Left colon (tissue), 2 donors: ENCODE measurements around the gene CLEC18A. TPM values are rescaled to one million over a fixed set of nuclear protein-coding genes. Genes with fewer than 3 reads are reported as not detected.
A peak's percentile ranks its signal among the peaks of the same experiment; 100 is the strongest.

Source experiments
- ATAC-seq: fragments of 200-7000 bp; cut with Tn5 transposase; one replicate; pipeline ENCODE4 v1.9.1; 2020; ENCODE audit warnings: mild to moderate bottlenecking, moderate library complexity
- DNase-seq, 2 donors: peaks; one replicate each; pipeline ENCODE4 v3.0.0-alpha.2; 2020
- intact Hi-C, 2 donors: fragments of 100-400 bp; cut with DNase I in 1 of 2; cut with micrococcal nuclease in 1 of 2; formaldehyde crosslinking; loops; one replicate each; pipeline versions ENCODE4 v1.11.2 to v1.14.0; 2022; cut with DNase I, micrococcal nuclease
- total RNA-seq, 2 donors: library from RNA; stranded (reverse); fragmentation: NEBNext Ultra II Directional; extraction: Animal tissue kit (Norgen Biotek cat#: 25700); gene quantifications; one replicate each; pipeline ENCODE4 v1.2.1, GENCODE V29; 2021
- donor health status: DM: no; HTN: no; CAD: no.
- donor health status: DM: yes; HTN: yes; CAD: no.

CLEC18A gene
- total RNA-seq, 2 donors from 2014 or later = 1.0 to 2.0 TPM

DNA sequence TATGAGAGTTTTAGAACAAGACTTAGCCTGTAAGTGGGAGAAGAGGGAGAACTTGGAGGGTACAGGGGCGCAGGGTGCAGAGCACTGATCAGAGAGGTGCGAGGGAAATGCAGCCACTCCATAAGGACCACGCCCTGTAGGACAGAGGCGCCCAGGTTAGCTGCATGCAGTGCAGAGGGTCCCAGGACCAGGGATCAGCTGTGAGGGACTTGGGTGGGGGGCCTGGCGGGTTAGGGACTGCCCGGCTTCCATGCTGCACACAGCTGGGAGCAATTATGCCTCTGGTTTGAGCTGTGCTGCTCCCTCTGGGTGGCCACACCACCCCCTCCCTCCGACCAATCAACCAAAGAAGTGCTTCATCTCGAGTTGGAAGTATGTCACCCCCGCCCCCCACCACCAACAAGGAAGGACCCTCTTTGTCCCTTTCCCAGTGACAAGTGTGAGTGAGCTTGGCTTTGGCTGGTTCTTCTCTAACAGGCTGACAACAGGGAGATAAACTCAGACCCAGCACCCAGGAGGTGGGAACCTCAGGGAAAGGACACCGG, 22.2 kb upstream of the CLEC18A start:
- intact Hi-C loops = loop anchor here in 1 of 2 donors (5.0 kb wide), 1 partner anchor 132 kb away; no protein-coding TSS in a partner anchor
- no peak for ATAC-seq
- DNase-seq = no peak

DNA sequence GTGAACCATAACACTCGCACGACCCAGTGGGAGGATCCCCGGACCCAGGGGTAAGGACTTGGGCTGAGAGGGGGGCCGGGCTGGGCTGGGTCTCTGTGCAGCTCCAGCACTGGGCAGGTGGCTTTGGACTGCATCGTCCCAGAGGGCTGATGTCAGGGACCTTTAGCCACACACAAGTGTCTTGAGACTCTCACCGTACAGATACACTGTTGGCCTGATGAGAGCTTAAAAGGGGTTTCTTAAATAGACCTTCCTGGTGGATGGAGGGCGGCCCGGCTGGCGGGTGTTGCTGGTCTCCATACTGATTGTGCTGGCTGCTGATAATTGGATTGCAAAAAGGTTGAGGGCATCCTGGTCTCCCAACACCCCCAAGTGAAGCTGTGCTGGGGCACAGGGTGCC, 21.7 kb upstream of the CLEC18A start:
- intact Hi-C loops = loop anchor here in 1 of 2 donors (5.0 kb wide), 1 partner anchor 132 kb away; no protein-coding TSS in a partner anchor
- ATAC-seq = no peak

DNA sequence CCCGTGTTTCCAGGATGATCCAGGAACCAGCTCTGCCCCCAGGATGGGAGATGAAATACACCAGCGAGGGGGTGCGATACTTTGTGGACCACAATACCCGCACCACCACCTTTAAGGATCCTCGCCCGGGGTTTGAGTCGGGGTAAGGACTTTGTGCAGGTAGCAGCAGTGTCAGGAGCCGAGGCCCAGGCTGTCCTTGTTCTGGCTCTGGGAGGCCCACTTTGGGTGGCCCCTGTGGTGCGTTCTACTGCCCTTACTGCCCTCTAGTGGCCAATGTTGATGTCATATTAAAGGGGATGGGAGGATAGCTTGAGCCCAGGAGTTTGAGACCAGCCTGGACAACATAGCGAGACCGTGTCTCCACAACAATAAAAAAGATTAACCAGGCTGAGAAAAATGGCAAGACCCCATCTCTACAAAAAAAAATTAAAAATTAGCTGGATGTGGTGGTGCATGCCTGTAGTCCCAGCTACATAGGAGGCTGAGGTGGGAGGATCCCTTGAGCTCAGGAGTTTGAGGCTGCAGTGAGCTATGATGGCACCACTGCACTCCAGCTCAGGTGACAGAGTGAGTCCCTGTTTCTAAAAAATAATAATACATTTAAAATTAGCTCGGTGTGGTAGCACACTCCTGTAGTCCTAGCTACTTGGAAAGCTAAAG, 20.9 kb upstream of the CLEC18A start:
- DNase-seq (peak in 1 of 2 donors; percentile 47), ATAC-seq (peak; percentile 80)
- intact Hi-C loops = loop anchor here in 1 of 2 donors (2.0 kb wide), 1 partner anchor 131 kb away; no protein-coding TSS in a partner anchor

More for the DNA sequence above, 21.7 kb upstream of the CLEC18A start:
- DNase-seq = no peak

DNA sequence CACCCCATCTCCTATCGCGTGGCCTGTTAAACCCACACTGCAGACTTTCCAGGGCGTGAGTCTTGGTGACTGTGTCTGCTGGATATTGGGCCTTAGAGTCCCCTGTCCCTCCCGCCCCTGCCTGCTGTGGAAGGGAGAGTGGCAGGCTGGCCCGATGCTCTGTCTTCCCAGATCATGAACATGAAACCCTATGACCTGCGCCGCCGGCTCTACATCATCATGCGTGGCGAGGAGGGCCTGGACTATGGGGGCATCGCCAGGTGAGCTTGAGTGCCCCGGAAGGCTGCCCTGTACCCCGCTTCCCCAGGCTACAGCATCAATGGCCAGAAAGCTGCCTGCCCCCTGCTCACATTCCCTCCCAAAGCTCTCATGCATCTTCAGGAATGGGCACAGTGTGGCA, 19.5 kb upstream of the CLEC18A start:
- ATAC-seq (no peak), DNase-seq (no peak)
- intact Hi-C loops = loop anchor here in 1 of 2 donors (2.0 kb wide), 1 partner anchor 133 kb away; no protein-coding TSS in a partner anchor

DNA sequence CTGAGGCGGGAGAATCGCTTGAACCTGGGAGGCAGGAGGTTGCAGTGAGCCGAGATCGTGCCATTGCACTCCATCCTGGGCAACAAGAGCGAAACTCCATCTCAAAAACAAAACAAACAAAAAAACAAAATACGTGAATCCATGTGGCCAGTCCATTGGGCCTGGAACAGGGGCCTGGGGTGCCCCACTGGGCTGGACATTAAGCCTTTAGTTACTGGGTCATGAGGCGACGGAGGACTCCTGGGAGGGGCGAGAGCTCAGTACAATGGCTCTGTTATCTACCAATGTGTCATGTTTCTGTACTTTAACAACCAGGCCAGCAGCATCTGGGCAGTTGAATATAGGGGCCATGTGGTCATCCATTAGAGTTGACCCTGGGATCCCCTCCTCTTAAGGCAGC, 18.9 kb upstream of the CLEC18A start:
- ATAC-seq = no peak
- intact Hi-C loops = no loop called here

DNA sequence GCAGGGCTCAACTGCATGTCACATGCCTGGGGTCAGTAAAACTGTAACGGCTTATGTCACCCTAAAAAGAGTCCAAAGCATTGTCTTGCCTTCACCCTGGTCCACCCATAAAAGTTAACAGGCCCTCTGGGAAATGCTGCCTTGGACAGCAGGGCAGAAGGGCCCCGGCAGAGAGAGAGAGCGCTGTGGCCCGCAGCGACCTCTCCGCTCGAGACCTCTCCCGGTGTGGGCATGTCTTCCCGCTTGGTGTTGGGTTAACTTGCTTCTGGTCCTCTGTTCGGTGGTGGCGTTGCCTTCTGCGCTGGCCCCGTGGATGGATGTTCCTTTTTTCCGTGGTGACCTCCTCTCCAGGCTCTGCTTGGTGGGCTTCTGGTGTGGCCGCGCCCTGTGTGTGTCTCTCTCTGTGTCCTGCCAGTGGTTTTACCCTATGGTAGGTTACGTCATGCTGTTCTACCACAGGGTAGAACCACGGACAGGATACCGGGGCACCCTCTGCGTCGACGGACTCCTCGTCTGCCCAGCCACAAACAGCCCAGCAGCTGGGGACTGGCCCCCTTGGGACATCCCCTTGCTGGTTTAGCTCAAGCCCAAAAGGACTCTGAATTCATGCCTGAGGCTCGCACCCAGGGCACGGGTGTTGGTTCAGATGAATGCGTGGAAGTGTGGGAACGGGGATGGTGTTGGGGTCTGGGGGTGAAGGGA, 18.3 kb upstream of the CLEC18A start:
- intact Hi-C loops = no loop called here
- DNase-seq (no peak), ATAC-seq (no peak)

More for the DNA sequence above, 18.9 kb upstream of the CLEC18A start:
- DNase-seq = no peak

DNA sequence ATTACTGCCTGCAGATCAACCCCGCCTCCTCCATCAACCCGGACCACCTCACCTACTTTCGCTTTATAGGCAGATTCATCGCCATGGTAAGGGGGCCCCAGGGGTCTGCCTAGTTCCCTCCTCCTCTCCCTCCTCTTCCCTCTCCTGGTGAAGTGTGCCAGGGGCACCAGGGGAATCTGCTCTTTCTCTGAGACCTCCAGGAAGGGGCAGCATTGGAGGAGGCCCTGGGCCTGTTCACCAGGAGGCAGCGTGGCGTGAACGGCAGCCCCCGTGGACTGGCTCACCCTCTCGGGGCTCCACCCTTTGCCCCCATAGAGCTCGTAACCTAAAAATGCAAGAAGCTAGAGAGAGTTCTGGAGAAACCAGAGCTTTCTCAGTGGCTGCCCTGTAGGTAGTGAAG, 17.1 kb upstream of the CLEC18A start:
- intact Hi-C loops = no loop called here
- DNase-seq (no peak), ATAC-seq (no peak)

DNA sequence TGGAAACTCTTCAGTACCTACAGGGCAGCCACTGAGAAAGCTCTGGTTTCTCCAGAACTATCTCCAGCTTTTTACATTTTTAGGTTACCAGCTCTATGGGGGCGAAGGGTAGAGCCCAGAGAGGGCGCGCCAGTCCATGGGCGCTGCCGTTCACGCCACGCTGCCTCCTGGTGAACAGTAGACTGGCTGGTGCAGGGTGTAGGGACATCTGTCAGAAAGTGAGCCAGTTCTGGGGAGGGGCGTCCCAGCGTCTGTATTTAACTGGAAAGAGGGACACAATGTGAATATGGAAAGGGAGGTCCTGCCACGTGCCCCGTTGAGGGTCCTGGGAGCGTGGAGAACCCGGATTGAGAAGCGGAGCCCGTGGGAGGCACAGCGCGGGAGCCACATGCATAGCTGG, 16.4 kb upstream of the CLEC18A start:
- no peak for ATAC-seq
- no peak for DNase-seq
- intact Hi-C loops = no loop called here

DNA sequence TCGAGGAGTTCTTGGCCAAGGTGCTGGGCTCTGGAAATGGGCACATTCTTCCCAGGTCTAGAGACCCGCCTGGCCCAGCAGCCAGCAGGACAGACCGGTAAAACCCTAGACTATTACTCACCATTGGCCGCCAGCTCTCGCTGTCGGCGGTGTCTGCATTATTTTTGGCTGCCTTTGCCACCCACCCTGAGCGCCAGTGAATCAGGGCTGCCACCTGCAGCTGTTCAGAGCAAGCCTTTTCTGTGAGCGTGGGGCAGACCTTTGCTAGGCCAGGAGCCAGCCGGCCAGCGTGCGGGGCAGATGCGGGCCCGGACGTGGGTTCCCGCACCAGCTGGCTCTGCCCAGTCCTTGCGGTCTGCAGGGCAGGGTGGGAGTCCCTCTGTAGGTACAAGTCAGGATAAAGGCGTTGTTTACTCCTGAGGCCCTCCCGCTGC, 15.8 kb upstream of the CLEC18A start:
- ATAC-seq (no peak), DNase-seq (no peak)
- intact Hi-C loops = no loop called here

DNA sequence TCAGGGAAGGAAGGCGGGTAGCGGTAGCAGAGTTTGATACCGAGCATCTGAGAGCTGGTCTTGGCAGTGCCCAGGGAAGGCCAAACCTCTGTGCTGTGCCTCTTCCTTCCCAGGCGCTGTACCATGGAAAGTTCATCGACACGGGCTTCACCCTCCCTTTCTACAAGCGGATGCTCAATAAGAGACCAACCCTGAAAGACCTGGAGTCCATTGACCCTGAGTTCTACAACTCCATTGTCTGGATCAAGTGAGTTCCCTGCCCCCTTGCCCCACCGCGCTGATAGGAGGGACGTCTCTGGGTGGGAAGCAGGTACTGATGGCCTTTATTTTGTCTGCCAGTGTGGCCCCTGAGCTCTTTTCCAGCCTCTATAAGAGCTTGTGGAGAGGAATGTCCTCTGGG, 15.4 kb upstream of the CLEC18A start:
- no peak for DNase-seq
- intact Hi-C loops = no loop called here
- no peak for ATAC-seq

DNA sequence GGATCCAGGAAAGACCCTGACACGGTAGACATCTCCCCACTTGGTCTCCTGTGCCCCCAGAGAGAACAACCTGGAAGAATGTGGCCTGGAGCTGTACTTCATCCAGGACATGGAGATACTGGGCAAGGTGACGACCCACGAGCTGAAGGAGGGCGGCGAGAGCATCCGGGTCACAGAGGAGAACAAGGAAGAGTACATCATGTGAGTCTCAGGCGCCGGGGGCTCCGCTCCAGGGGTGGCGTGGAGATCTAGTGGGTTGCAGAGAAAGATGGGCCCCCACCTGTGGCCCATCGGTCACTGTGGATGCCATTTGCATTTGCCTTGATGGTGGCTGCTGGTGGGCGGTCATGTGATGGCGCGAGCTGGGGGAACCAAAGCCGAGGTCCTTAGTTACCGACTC, 14.9 kb upstream of the CLEC18A start:
- ATAC-seq = no peak
- intact Hi-C loops = no loop called here
- DNase-seq = no peak

DNA sequence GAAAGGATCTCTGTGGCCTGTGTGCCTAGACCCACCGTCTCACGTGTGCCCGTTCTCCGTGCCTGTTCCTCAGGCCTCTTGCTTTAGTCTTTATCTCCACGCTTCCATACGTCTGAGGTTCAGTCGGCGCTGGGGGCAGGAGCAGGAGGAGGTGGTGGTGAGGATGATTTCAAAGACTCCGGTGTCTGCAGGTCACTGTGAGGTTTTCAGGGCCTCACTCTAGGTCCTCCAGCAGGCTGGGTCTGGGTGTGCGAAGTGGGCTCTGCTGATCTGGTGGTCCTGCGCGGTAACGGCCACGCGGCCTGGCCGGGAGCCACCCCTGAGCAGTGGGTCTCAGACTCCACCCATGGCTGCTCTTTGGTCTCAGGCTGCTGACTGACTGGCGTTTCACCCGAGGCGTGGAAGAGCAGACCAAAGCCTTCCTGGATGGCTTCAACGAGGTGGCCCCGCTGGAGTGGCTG, 14.4 kb upstream of the CLEC18A start:
- intact Hi-C loops = no loop called here
- no peak for DNase-seq
- ATAC-seq = no peak

DNA sequence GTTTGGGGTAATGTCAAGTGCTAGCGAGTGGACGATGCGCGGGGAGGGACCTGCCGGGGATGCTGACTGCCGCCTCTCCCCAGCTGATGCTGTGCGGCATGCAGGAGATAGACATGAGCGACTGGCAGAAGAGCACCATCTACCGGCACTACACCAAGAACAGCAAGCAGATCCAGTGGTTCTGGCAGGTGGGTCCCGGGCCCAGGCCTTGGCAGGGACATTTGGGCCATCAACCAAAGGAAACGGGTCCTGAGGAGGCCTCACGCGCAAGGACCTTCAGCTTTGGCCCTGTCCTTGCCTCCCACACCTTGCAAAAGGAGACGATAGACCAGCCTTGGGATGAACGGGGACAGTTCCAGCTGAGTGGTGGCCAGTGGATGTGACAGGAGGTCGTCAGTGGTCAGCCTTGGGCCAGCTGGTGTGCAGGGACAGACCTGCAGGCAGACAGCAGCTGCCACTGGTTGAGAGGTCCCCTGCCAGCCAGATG, 13.6 kb upstream of the CLEC18A start:
- ATAC-seq (no peak), DNase-seq (no peak)
- intact Hi-C loops = no loop called here

DNA sequence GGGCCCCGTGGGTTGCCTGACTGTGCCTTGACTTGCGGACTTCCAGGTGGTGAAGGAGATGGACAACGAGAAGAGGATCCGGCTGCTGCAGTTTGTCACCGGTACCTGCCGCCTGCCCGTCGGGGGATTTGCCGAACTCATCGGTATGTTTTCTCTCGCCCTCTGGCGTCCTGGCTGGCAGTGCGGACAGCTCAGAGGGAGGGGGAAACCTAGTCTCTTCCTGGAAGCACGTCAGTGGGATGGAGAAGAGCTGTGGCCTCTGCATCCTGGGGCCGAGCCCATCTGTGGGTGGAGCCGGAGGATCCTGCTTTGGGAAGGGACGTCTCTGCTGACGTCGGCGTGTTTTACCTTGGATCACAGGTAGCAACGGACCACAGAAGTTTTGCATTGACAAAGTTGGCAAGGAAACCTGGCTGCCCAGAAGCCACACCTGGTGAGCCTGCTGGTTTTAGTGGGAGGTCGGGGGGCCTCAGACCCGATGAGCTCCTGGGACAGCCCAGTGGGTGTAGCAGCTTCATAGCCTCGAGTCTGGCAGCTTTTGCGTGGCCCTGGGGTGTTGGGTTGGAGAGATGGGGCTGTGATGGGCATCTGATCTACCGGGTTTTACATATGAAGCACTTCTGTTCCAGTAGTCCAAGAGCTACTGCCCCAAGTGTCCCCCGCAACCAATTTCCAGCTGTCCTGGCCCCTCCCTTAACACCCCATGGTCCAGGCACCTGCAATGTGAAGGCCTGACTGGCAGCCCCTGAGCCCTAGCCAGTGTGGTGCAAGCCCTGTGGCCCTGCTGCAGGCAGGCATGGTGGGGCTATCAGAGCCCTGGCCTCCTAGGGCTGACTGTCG, 11.9 kb upstream of the CLEC18A start:
- DNase-seq = no peak
- intact Hi-C loops = no loop called here
- no peak for ATAC-seq

DNA sequence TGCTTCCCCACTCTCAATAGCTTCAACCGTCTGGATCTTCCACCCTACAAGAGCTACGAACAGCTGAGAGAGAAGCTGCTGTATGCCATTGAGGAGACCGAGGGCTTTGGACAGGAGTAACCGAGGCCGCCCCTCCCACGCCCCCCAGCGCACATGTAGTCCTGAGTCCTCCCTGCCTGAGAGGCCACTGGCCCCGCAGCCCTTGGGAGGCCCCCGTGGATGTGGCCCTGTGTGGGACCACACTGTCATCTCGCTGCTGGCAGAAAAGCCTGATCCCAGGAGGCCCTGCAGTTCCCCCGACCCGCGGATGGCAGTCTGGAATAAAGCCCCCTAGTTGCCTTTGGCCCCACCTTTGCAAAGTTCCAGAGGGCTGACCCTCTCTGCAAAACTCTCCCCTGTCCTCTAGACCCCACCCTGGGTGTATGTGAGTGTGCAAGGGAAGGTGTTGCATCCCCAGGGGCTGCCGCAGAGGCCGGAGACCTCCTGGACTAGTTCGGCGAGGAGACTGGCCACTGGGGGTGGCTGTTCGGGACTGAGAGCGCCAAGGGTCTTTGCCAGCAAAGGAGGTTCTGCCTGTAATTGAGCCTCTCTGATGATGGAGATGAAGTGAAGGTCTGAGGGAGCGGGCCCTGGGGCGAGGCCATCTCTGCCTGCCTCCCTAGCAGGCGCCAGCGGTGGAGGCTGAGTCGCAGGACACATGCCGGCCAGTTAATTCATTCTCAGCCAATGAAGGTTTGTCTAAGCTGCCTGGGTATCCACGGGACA, 11.1 kb upstream of the CLEC18A start:
- ATAC-seq (no peak), DNase-seq (no peak)
- intact Hi-C loops = no loop called here

DNA sequence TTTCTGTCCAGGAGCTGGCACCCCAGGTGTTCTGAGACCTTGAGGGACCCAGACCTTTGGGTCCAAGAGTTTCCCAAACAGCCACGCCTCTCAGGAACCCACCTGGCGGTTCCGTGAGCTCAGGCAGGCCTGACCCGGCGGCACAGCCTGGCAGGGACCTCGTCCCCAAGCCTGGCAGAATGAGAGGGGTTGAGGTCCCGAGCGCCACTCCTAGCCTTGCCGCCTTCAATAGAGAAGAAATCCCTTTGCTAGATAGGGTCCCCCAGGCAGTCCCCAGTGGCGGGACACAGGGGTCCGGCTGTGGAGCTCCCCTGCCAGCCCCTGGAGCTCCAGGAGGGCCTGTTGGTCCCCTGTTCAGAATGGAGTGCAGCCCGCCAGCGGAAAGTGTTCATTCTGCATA, 10.5 kb upstream of the CLEC18A start:
- DNase-seq (no peak), ATAC-seq (peak; percentile 14)
- intact Hi-C loops = no loop called here

DNA sequence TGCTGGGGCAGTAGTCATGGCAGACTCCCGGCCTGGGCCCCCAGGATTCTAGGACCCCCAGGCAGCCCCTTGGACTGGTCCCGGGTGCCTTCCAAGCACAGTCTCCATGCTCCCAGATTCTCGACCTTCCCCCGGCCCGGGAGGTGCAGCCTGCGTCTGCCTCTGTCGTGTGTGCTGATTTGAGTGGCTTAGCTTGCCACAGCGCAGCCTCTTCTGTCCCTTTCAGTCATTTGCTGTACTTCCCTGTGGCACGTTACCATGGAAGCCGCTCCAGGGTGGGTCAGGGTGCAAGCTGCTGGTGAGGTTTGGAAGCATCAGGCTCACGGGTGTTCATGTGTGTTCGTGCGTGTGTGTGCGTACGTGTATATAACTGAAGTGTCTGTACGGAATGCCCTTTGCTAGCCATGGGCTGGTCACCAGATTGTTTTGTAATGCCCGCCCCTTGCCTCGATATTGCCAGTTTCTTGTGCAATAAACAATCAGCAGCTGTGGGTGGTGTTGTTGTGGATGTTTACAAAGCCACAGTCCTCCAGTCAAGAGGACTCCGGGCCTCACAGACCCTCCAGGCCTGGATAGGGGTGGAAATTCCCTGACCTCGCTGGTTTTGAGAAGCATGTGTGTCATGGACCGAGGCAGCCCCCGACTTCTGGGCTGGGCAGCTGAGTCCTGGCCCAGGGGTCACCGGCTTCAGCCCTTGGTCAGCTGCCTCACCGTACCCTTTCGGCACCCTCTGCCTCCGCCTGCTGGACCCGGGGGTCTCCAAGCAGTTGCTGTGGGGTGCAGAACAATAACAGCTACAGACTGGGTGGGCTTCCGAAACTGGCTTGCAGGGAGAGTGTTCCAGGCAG, 9.7 kb upstream of the CLEC18A start:
- ATAC-seq (no peak), DNase-seq (no peak)
- intact Hi-C loops = no loop called here
